Measurements from ENCODE around the gene SMG9. TPM values are rescaled to one million over a fixed set of nuclear protein-coding genes. Genes with fewer than 3 reads are reported as not detected.

The SMG9 gene, protein sequence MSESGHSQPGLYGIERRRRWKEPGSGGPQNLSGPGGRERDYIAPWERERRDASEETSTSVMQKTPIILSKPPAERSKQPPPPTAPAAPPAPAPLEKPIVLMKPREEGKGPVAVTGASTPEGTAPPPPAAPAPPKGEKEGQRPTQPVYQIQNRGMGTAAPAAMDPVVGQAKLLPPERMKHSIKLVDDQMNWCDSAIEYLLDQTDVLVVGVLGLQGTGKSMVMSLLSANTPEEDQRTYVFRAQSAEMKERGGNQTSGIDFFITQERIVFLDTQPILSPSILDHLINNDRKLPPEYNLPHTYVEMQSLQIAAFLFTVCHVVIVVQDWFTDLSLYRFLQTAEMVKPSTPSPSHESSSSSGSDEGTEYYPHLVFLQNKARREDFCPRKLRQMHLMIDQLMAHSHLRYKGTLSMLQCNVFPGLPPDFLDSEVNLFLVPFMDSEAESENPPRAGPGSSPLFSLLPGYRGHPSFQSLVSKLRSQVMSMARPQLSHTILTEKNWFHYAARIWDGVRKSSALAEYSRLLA
- 50.7 TPM for polyA plus RNA-seq (2013, experiment 1 of 4)
- polyA plus RNA-seq (2013, experiment 2 of 4): 41.1 TPM
- polyA plus RNA-seq (2013, experiment 3 of 4): 35.4 TPM
- 38.5 TPM for polyA plus RNA-seq (2013, experiment 4 of 4)

DNA sequence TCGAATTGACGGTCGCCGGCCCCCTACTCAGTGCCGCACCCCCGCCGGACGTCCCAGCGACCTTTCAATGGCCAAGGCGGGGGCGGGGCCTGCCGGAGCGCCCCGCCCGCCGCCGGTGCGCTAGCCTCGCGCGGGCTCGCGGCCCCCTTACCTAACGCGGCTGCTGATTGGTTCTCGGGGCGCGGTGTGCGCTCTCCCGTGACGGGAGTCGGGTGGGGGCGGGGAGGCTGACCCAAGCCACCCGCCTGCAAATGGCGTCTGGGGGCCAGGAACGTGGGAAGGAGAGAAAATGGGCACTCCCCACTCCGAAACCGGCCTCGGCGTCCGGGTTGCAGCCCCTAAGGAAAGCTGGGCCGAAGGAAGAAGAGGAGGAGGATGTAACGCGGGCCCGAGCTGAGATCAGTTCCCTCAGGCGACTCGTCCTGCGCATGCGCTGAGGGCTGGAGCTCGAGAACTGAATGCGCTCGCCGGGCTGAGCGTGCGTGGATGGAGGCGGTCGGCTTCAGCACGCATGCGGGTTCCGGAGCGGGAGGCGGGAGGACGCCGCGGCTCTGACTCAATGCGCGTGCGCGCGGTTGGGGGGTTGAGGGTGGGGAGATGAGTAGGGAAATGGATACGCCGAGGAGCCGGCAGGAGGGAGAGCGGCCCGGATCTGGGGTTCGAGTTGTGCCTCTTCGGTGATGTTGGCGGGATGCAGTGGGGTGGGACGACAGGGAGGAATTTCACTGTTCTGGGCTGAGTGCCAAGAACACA lies at the start of gene SMG9:
Gene SMG9 (minus strand): TSS at position 460 of the 753 bp plus-strand sequence. CDS start 4,221 bp downstream, outside the sequence.
- WGBS, 2 experiments: 0% methylated on average over 79 of the region's 79 CpGs
- Histone ChIP-seq H3K27me3 (ENCODE audit: control insufficient read depth, insufficient read depth, low read length, poor library complexity, severe bottlenecking) (no peaks in the 10 kb centered on the region), H3K4me3 (ENCODE audit: insufficient read depth, low read depth, low read length) (peak within 1 kb of the TSS; percentile 92), H3K36me3 (ENCODE audit: control insufficient read depth, insufficient read depth, low read length) (peaks cover 16% of the 10 kb centered on the region), H3K27ac (ENCODE audit: insufficient read depth, low read depth, low read length, poor library complexity, severe bottlenecking) (peak within 1 kb of the TSS; percentile 97), H3K4me1 (ENCODE audit: control insufficient read depth, insufficient read depth, low read length) (no peaks in the 10 kb centered on the region), H3K9me3 (ENCODE audit: control insufficient read depth, low read length) (no peaks in the 10 kb centered on the region)

DNA sequence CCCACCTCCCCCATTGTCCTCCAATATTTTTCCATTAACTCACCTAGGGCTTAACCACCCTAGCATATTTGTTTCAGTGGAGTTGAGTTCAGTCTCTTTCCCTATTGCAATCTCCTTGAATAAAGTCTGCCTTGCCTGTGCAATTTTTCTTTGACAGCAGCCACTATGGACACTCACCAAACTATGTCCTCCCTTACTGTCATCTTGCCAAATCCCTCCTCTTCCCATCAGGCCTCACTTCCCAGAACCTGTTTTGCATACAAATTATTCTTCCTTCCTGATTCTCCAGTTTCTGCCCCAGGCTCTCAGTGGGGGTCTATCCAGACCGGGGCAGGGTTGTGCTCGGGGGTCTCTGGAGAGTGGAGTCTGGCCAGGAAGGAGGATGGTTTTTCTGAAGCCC lies 49.7 kb upstream of the SMG9 start:
- Histone ChIP-seq H3K4me1 (ENCODE audit: control insufficient read depth, insufficient read depth, low read length) (no peaks in the 10 kb centered on the region), H3K36me3 (ENCODE audit: control insufficient read depth, insufficient read depth, low read length) (no peaks in the 10 kb centered on the region), H3K27me3 (ENCODE audit: control insufficient read depth, insufficient read depth, low read length, poor library complexity, severe bottlenecking) (peaks cover 17% of the 10 kb centered on the region), H3K4me3 (ENCODE audit: insufficient read depth, low read depth, low read length) (no peak overlapping the region), H3K9me3 (ENCODE audit: control insufficient read depth, low read length) (no peaks in the 10 kb centered on the region), H3K27ac (ENCODE audit: insufficient read depth, low read depth, low read length, poor library complexity, severe bottlenecking) (no peak overlapping the region)
- 53 to 65% methylated on average over 2 of the region's 2 CpGs for WGBS, 2 experiments

DNA sequence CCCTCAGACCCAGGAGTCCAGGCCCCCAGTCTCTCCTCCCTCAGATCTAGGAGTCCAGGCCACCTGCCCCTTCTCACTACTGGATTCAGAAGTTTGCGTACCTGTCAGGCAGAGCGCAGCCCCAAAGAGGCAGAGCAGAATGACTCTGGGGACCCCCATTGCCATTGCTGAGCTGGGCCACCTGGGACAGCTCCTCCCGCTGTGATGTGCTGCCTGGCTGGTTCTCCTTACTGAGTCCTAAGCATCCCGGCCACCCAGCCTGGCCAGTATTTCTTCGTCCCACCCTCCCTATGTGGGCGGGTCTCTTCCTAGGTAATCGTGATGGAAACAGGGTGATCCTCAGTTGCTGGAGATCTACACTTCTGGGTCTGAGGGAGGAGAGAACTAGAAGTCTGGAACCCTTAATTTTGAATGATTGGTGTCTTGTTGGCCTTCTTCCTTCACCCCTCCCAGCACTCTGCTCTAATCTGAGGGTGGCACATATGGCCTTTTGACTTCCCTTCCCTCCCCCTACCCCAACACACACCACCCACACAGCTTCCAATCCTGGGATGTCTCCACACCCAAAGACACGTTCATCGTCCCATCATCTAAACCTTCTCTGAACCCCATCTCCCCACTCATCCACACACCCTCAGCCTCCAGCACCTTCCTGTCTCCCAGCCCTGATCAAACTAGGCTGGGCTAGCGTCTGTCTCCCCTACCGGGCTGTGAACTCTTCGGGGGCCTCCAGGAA lies 47.6 kb upstream of the SMG9 start, which contains the start of gene LYPD5:
Gene LYPD5 (minus strand): TSS at position 232 of the 736 bp plus-strand sequence. CDS start 67 bp downstream, at position 165.
- Histone ChIP-seq H3K36me3 (ENCODE audit: control insufficient read depth, insufficient read depth, low read length) (no peaks in the 10 kb centered on the region), H3K9me3 (ENCODE audit: control insufficient read depth, low read length) (no peaks in the 10 kb centered on the region), H3K4me3 (ENCODE audit: insufficient read depth, low read depth, low read length) (no peak within 1 kb of the TSS), H3K27me3 (ENCODE audit: control insufficient read depth, insufficient read depth, low read length, poor library complexity, severe bottlenecking) (peaks cover 38% of the 10 kb centered on the region), H3K4me1 (ENCODE audit: control insufficient read depth, insufficient read depth, low read length) (no peaks in the 10 kb centered on the region), H3K27ac (ENCODE audit: insufficient read depth, low read depth, low read length, poor library complexity, severe bottlenecking) (no peak within 1 kb of the TSS)
- WGBS, 2 experiments: 77 to 78% methylated on average over 12 of the region's 12 CpGs

DNA sequence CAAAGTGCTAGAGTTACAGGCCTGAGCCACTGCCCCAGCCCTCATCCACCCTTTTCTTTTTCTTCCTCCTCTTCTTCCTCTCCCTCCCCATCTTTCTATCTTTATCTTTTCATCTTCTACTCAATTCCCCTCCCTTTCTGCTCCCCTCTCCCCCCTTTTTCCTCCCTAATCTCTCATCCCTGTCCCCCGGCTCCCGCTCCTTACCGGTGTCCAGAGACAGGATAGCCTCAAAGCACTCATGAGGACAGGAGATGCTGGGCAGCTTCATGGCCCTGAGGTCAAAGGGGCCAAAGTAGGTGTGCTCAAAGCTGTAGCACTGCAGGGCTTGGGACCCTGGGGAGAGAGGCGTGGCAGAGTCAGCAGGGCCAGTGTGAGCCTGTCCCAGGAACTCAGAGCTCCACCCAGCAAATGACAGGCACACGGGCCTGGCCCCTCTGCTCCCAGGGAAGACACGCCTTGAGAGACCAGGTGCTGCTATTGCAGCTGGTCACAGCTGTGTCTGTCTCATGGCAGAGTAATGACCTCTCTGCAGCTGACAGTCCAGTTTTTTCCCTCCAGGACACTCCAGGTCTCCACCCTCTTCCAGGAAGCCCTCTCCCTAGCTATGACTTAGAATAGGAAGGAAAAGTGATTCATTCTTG lies 44.9 kb upstream of the SMG9 start:
- WGBS, 2 experiments: 64 to 70% methylated on average over 6 of the region's 6 CpGs
- H3K27ac ChIP-seq (ENCODE audit: insufficient read depth, low read depth, low read length, poor library complexity, severe bottlenecking): no peak overlapping the region

DNA sequence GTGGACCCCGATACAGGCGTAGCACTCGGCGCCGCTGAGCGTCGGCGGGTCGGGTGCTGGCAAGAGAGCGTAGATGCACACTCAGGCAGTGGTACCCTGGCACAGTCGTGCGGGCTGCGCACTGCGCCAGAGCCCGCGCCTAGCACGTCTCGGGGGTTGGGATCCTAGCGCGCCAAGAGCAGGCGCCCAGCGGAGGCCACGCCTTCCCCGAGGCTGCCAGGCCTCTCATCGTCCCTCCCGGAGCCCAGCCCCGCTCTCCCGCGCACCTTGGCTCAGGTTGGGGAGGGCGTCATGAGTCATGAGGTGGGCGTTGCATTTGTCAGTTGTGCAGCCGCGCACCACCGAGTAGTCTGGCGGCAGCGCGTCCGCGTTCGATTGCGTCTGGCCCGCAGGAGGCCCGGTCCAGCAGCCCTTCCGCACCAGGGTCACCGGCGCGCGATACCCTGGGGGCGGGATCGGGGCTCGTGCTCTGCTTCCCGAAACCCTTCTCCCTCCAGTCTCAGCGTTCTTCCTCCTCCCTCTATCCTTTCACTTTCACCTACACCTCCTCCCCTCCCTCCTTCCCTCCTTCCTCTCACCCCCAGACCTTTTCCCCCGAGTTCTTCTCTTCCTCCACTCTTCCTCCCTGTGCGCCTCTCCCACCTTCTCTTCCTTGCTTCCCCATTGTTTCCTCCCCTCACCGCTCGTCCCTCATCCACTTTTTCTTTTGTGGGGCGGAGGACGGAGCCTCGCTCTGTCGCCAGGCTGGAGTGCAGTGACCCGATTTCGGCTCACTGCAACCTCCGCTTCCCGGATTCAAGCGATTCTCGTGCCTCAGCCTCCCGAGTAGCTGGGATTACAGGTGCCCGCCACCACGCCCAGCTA lies 44.0 kb upstream of the SMG9 start:
- Histone ChIP-seq H3K27me3 (ENCODE audit: control insufficient read depth, insufficient read depth, low read length, poor library complexity, severe bottlenecking) (peaks cover 62% of the 10 kb centered on the region), H3K27ac (ENCODE audit: insufficient read depth, low read depth, low read length, poor library complexity, severe bottlenecking) (no peak overlapping the region), H3K4me1 (ENCODE audit: control insufficient read depth, insufficient read depth, low read length) (no peaks in the 10 kb centered on the region), H3K36me3 (ENCODE audit: control insufficient read depth, insufficient read depth, low read length) (no peaks in the 10 kb centered on the region), H3K9me3 (ENCODE audit: control insufficient read depth, low read length) (no peaks in the 10 kb centered on the region), H3K4me3 (ENCODE audit: insufficient read depth, low read depth, low read length) (peak overlapping the region; percentile 31)
- WGBS, 2 experiments: 14% methylated on average over 70 of the region's 70 CpGs

More for the DNA sequence above, 44.9 kb upstream of the SMG9 start:
- no peak overlapping the region for H3K4me3 ChIP-seq (ENCODE audit: insufficient read depth, low read depth, low read length)
- no peaks in the 10 kb centered on the region for H3K36me3 ChIP-seq (ENCODE audit: control insufficient read depth, insufficient read depth, low read length)
- H3K9me3 ChIP-seq (ENCODE audit: control insufficient read depth, low read length): no peaks in the 10 kb centered on the region
- H3K4me1 ChIP-seq (ENCODE audit: control insufficient read depth, insufficient read depth, low read length): no peaks in the 10 kb centered on the region
- H3K27me3 ChIP-seq (ENCODE audit: control insufficient read depth, insufficient read depth, low read length, poor library complexity, severe bottlenecking): peaks cover 59% of the 10 kb centered on the region

DNA sequence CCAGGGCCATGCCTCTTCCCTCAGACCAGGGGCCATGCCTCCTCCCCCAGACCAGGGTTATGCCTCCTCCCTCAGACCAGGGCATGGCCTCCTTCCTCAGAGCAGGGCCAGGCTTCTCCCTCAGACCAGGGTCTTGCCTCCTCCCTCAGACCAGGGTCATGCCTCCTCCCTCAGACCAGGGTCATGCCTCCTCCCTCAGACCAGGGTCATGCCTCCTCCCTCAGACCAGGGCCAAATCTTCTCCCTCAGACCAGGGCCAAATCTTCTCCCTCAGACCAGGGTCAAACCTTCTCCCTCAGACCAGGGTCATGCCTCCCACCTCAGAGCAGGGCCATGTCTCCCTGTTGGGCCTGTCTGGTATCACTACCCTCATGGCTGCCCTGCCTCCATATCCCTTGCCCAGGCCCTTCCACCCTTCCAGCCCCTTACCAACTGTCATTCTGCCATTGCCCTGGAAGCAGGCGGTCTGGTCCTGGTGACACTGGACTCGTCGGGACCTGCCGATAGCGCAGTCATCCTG lies 43.3 kb upstream of the SMG9 start:
- Histone ChIP-seq H3K9me3 (ENCODE audit: control insufficient read depth, low read length) (no peaks in the 10 kb centered on the region), H3K27me3 (ENCODE audit: control insufficient read depth, insufficient read depth, low read length, poor library complexity, severe bottlenecking) (peaks cover 65% of the 10 kb centered on the region), H3K36me3 (ENCODE audit: control insufficient read depth, insufficient read depth, low read length) (no peaks in the 10 kb centered on the region), H3K4me1 (ENCODE audit: control insufficient read depth, insufficient read depth, low read length) (no peaks in the 10 kb centered on the region), H3K4me3 (ENCODE audit: insufficient read depth, low read depth, low read length) (peak overlapping the region; percentile 31), H3K27ac (ENCODE audit: insufficient read depth, low read depth, low read length, poor library complexity, severe bottlenecking) (no peak overlapping the region)
- 36 to 38% methylated on average over 5 of the region's 5 CpGs for WGBS, 2 experiments

DNA sequence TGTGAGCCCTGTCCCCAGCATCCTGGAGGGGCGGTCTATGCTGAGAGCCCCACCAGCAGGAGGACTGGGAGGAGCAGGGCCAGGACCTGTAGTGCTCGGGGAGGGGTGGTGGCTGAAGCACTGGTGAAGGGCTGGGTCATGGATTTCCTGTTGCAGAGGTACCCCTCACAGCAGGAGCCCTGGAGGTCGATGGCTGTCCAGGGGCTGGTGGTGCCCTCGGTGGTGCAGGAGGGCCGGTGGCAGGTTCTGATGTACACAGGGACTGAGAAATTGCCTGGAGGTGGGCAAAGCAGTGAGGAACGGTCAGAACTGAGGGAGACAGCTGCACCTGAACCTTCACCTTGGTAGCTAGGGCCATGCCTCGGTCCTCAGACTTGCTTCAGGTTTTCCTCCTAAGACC lies 42.8 kb upstream of the SMG9 start:
- H3K27me3 ChIP-seq (ENCODE audit: control insufficient read depth, insufficient read depth, low read length, poor library complexity, severe bottlenecking): peaks cover 62% of the 10 kb centered on the region
- H3K27ac ChIP-seq (ENCODE audit: insufficient read depth, low read depth, low read length, poor library complexity, severe bottlenecking): no peak overlapping the region
- H3K4me1 ChIP-seq (ENCODE audit: control insufficient read depth, insufficient read depth, low read length): no peaks in the 10 kb centered on the region
- no peaks in the 10 kb centered on the region for H3K36me3 ChIP-seq (ENCODE audit: control insufficient read depth, insufficient read depth, low read length)
- 81 to 82% methylated on average over 7 of the region's 7 CpGs for WGBS, 2 experiments
- H3K9me3 ChIP-seq (ENCODE audit: control insufficient read depth, low read length): no peaks in the 10 kb centered on the region
- no peak overlapping the region for H3K4me3 ChIP-seq (ENCODE audit: insufficient read depth, low read depth, low read length)

DNA sequence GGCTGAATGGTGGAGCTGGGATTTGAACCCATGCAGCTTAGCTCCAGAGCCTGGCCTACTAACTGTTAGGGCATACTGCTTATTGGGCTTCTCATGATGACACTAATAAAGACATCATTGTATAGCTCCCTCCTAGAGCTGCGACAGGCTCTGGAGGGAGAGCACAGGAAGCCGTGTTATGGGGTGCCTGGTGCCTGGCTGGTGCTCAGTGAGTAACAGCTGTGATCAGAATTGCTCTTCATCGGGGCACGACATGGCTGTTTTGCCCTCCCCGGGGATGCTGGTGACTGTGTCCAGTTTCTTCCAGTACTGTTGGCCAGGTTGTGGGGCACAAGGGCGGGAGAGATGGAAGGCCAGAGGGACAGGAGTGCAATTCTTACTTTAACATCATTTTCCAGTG lies 42.4 kb upstream of the SMG9 start:
- 56 to 63% methylated on average over 6 of the region's 6 CpGs for WGBS, 2 experiments
- H3K36me3 ChIP-seq (ENCODE audit: control insufficient read depth, insufficient read depth, low read length): no peaks in the 10 kb centered on the region
- H3K9me3 ChIP-seq (ENCODE audit: control insufficient read depth, low read length): no peaks in the 10 kb centered on the region
- H3K4me1 ChIP-seq (ENCODE audit: control insufficient read depth, insufficient read depth, low read length): no peaks in the 10 kb centered on the region
- peaks cover 61% of the 10 kb centered on the region for H3K27me3 ChIP-seq (ENCODE audit: control insufficient read depth, insufficient read depth, low read length, poor library complexity, severe bottlenecking)
- no peak overlapping the region for H3K27ac ChIP-seq (ENCODE audit: insufficient read depth, low read depth, low read length, poor library complexity, severe bottlenecking)
- no peak overlapping the region for H3K4me3 ChIP-seq (ENCODE audit: insufficient read depth, low read depth, low read length)
